Body of pancreas (tissue), 4 donors: Measurements from ENCODE around the gene ACTN4.

Experiments used
- POLR2A ChIP-seq, 3 donors: fragments of 450-650 bp; IDR thresholded peaks; one replicate each; pipeline ENCODE4 v1.6.1; 2016; ENCODE audit warnings: antibody characterized with exemption in 3 of 3, mild to moderate bottlenecking in 2 of 3
- TF ChIP-seq, protein P1 (sequence below), 7 experiments: fragments of 450-650 bp in 4 of 7; fragments of 200-600 bp in 3 of 7; sonication (generic) in 3 of 7; IDR thresholded peaks; one replicate each; pipeline ENCODE4 v1.5.1; 2016 to 2019; ENCODE audit warnings: antibody characterized with exemption in 7 of 7

DNA sequence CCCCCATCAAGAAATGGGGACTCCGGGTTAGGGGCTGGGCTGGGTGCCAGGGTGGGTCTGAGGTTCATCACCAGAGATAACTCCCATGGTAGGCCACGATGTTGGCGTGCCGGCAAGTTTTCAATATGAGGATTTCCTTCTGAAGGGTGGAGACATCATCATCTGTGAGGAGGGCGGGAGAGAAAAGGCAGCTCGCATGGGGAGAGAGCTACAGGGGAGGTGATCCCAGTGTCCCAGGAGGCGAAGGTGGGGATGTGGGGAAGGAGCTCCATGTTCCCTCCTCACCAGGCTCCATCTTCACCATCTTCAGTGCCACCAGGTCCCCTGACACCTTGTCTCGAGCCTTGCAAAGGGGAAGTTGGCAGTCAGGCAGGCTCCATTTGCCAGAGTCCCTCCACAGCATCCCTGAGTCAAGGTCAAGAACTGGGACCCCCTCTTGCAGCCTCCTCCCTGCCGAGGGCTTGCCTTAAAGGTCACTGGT is 30.1 kb upstream of the ACTN4 start:
- TF ChIP-seq POLR2A (IDR thresholded peaks at IDR 0.05) = no peak
- TF ChIP-seq, protein P1, sequence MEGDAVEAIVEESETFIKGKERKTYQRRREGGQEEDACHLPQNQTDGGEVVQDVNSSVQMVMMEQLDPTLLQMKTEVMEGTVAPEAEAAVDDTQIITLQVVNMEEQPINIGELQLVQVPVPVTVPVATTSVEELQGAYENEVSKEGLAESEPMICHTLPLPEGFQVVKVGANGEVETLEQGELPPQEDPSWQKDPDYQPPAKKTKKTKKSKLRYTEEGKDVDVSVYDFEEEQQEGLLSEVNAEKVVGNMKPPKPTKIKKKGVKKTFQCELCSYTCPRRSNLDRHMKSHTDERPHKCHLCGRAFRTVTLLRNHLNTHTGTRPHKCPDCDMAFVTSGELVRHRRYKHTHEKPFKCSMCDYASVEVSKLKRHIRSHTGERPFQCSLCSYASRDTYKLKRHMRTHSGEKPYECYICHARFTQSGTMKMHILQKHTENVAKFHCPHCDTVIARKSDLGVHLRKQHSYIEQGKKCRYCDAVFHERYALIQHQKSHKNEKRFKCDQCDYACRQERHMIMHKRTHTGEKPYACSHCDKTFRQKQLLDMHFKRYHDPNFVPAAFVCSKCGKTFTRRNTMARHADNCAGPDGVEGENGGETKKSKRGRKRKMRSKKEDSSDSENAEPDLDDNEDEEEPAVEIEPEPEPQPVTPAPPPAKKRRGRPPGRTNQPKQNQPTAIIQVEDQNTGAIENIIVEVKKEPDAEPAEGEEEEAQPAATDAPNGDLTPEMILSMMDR (IDR thresholded peaks at IDR 0.05) = no peak
